GM21423 (cell line): ENCODE data around the gene GNG7.
"Not testable (repeated sequence)": the region's sequence is repeated elsewhere in the genome, so short reads cannot be mapped to it uniquely, and the experiment has no call there.

Source experiments
- ATAC-seq: cut with Tn5 transposase; IDR thresholded peaks from one replicate; pipeline ENCODE4 v1.9.1; 2021; ENCODE audit warnings: mild to moderate bottlenecking, moderate library complexity; ENCODE audit not compliant: unreplicated experiment

GNG7 gene

GRCh38 chr19:2523630-2524311 lies 178.7 kb downstream of the GNG7 start:
- ATAC-seq, result no peak

DNA sequence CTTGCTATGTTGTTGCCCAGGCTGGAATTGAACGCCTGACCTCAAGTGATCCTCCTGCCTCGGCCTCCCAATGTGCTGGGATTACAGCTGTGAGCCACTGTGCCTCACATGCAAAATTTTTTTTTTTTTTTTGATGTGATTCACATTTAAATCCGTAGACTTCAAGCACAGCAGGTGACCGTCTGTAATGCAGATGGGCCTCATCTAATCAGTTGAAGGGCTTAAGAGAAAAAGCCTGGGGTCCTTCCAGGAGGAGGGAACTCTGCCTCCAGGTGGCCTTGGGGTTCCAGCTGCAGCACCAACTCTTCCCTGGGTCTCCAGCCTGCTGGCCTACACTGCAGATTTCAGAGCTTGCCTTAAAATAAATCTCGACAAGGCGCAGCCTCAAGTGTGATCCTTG lies 183.0 kb downstream of the GNG7 start:
- no peak for ATAC-seq

DNA sequence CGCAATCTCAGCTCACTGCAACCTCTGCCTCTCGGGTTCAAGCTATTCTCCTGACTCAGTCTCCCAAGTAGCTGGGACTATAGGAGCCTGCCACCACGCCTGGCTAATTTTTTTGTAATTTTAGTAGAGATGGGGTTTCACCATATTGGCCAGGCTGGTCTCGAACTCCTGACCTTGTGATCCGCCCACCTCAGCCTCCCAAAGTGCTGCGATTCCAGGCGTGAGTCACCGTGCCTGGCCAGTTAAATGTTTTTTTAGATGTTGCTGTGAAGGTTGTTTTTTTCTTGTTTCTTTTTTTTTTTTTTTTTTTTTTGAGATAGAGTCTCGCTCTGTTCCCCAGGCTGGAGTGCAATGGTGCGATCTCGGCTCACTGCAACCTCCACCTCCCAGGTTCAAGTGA lies 183.6 kb downstream of the GNG7 start:
- not testable (repeated sequence) for ATAC-seq

DNA sequence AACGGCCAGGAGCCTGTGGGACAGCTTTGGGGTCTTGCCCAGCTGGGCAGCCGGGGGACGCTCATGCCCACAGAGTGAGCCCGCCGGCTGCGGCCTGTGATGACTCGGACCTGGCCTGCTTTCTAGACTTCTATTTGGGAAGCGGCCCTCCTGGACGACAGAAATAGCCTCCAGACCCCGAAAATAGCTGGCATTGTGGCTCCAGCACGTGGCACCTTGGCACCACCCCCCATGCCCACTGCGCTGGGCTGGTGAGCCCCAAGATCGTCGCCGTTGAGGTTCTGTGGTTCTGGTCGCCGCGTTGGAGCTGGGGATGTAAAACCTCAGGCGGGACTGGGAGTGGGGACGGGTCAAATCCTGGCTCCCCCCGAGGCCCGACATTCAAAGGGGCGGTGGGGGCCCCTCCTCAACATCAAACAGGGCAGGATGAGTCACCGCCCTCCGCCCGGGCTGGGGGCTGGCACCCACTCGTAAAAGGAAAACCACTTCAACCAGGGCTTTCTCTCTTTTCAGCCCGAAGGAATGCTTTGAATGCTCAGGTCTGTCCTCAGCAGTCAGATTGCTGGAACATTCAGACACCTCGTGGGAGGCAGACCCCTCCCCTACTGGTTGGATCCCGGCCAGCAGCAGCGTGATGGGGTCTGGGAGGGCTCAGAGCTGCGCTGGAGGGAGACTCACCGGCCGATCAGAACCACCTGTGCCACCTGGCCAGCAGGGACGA lies 184.5 kb downstream of the GNG7 start:
- no peak for ATAC-seq

GRCh38 chr19:2516727-2517126 lies 185.8 kb downstream of the GNG7 start:
- ATAC-seq, result no peak

DNA sequence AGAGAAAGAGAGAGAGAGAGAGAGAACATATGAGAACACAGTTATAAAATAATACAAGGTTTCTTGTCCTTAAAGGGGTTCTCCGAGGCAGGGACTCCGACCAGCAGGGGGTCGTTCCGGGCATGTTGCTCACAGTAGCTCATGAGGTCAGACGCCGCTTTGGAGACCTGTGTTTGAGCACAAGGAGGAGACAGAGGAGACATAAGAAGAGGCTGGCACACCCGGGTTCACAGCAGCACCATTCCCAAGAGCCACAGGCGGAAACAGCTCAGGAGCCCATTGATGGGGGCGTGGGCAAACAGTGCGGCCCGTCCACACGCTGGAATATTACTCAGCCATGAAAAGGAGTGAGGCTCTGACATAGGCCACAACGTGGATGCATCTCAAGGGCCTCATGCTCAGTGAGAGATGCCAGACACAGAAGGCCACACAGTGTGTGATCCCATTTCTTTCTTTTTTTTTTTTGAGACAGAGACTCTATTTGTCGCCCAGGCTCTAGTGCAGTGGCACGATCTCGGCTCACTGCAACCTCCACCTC lies 187.4 kb downstream of the GNG7 start:
- ATAC-seq, result no peak

- ATAC-seq, result no peak
These were observed 189.7 kb downstream of the GNG7 start for GRCh38 chr19:2512523-2513431.

GRCh38 chr19:2511991-2512390 lies 190.5 kb downstream of the GNG7 start:
- ATAC-seq, result no peak

DNA sequence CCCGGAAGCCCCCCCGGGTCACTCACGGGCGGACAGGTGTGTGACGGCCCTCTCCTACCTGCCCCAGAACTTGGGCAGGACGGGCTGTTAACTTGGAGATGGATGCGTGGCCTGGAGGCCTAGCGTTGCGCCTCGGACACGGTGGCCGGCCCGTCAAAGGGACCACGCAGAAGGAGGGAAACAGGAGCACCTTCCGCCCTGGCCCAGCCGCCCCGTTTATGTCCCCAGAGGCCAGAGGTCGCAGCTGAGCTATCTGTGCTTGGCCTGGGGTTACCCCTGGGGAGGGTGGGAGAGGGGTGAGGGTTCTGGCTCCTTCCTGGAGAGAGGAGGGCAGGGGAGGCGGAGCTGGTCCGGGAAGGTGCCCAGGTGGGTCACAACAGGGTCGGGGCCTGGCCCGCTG lies 190.9 kb downstream of the GNG7 start:
- ATAC-seq, result no peak

GRCh38 chr19:2509096-2509495 lies 193.4 kb downstream of the GNG7 start:
- ATAC-seq, result no peak

DNA sequence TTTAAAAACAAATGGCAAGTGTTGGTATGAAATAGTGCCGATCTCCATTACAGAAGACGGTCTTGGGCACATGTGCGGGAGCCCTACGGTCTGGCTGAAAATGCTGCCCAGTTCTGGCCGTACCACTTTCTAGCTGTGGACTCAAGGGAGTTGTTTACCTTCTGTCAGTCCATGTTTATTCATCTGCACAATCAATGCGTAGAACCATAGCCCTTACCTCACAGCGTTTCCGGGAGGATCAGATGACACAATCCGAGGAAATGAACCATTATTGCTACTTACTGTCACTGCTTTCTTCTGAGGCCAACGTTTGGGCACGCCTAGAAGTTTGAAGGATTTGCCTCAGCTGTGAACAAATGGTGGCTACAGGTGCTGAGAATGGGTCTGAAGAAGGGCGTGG lies 195.4 kb downstream of the GNG7 start:
- ATAC-seq, result no peak

DNA sequence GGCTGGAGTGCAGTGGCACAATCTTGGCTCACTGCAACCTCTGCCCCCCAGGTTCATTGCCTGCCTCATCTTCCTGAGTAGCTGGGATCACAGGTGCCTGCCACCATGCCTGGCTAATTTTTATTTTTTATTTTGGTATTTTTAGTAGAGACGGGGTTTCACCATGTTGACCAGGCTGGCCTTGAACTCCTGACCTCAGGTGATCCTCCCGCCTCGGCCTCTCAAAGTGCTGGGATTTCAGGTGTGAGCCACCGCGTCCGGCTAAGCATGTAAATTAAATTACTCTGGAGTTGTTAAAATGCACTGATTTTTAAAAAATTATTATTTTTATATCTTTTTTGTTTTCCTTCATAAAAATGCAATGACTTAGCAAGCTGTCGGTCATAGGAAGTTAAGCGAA lies 195.8 kb downstream of the GNG7 start:
- ATAC-seq, result not testable (repeated sequence)

DNA sequence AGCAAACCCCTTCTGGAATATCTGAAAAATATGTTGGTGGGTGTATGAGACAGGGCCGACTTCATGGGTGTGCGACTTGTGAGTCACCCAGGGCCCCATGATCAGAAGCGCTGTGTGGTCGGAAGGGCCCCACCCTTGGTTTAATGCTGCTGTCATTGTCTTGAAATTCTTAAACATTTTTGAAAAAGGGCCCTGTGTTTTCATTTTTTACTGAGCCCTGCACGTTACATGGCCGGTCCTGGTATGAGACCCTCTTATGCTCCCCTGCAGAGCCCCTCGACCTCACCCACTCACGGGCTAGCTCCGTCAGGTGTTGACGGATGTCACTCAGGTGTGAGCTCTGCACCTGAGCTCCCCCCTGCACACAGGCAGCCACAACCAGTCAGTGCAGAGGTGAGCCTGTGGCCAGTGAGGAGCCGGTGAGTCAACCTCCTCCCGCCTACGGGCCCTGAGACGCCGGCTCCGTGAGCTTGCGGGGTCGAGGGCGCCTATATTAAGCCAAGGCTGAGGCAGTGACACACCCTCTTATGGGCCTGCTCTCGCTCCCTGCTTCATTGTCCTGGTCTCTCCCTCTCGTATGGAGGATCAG lies 198.9 kb downstream of the GNG7 start:
- ATAC-seq, result no peak

- no peak for ATAC-seq
These were observed 201.6 kb downstream of the GNG7 start for GRCh38 chr19:2500841-2501261.

GRCh38 chr19:2500156-2500555 lies 202.3 kb downstream of the GNG7 start:
- ATAC-seq, result no peak

DNA sequence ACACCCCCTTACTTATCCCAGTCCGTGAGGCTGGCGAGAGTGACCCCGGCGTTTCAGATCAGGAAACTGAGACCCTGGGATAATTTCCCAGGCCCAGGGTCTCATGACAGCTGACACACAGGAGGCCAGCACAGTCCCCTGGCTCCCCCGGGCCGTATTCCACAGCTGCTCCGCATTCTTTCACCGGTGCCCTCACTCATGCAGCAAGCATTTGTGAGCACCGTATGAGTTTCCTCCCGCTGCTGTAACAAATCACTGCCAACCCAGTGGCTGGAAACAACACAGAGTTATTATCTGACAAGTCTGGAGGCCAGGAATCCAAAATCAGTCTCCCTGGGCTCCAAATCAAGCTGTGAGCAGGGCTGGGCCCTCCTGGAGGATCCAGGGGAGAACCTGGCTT lies 205.3 kb downstream of the GNG7 start:
- no peak for ATAC-seq

DNA sequence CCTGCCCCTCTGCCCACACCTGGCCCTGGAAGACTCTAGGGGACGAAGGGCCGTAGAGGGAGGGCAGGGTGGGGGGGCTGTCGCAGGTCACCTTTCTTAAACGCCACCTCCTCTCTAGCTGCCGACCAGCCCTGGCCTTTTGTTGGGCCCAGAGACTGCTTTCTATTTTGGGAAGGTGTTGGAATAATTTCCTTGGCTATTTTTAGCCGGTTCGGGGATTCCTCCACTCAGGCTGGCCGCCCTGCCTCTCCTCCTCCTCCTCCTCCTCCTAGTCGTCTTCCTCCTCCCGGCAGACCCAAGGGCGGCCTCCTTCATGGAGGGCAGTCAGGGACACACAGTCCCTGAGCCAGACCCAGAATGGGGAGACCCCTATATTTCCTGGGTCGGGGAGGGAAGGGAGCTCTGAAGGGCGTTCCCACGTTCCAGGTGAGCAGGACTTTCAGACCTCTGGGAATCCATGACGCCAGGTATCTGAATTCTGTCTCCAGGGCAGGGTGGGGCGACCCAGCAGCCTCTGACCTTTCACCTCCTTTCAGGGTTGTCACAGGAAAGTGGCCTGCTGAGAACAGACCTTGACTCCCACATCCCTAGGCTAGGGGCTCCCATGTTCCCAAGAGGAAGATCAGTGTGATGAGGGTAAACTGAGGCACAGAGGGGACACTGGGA lies 206.7 kb downstream of the GNG7 start:
- ATAC-seq, result no peak

DNA sequence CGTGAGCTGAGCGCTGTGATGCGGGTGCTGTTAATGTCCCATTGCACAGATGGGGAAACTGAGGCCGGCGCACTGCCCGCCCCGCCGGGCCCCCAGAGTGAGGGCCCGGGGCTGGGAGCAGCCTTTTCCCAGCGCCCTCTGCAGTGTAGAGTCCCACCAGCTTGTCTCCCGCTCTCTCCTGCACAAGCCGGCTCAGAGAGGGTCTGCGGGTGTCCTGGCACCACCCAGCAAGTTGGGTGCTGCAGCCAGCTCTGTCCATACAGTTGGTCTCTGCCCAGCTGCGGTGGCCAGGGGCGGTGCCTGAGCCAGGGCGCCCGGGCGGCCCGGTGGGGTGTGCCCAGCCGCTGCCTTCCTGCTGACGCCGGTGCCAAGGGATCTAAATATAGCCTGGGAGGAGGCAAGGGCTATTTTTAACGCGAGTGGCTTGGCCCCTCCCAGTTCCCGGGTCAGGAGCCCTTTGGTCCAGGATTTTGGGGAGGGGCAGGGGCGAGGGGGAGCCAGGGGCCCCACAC lies 207.3 kb downstream of the GNG7 start:
- no peak for ATAC-seq

GRCh38 chr19:2494447-2495129 lies 207.9 kb downstream of the GNG7 start:
- no peak for ATAC-seq

GRCh38 chr19:2494084-2494446 lies 208.4 kb downstream of the GNG7 start:
- ATAC-seq, result no peak
